GM23248 (cell line): ENCODE measurements around the gene RTTN.
"Not testable (repeated sequence)": the region's sequence is repeated elsewhere in the genome, so short reads cannot be mapped to it uniquely, and the experiment has no call there.

Experiments used
- EZH2 ChIP-seq: fragments of 200-600 bp; sonication (generic); IDR thresholded peaks from 2 replicates; pipeline ENCODE4 v1.6.1; 2018; ENCODE audit warnings: antibody characterized with exemption, mild to moderate bottlenecking; ENCODE audit not compliant: insufficient read depth, poor library complexity, severe bottlenecking
- EZH2phosphoT487 ChIP-seq: fragments of 200-600 bp; sonication (generic); IDR thresholded peaks from 2 replicates; pipeline ENCODE4 v1.6.1; 2018; ENCODE audit warnings: antibody characterized with exemption, moderate library complexity, mild to moderate bottlenecking, low read depth; ENCODE audit not compliant: insufficient read depth

GRCh38 chr18:70102854-70103253 lies 102.6 kb downstream of the RTTN start:
- not testable (repeated sequence) for TF ChIP-seq EZH2, EZH2phosphoT487
